Measurements from ENCODE around the gene SAE1. TPM values are rescaled to one million over a fixed set of nuclear protein-coding genes. Genes with fewer than 3 reads are reported as not detected.

The SAE1 gene
- total RNA-seq, 1 experiment from 2014 or later, result 251 TPM

GRCh38 chr19:47141695-47142094 is 11.1 kb downstream of the SAE1 start:
- H3K36me3 Mint-ChIP-seq (ENCODE audit: insufficient read depth, unreplicated experiment), result peaks cover 96% of the 10 kb centered on the region
- POLR2A ChIA-PET, result no interaction called here

GRCh38 chr19:47142779-47143178 is 12.1 kb downstream of the SAE1 start:
- H3K36me3 ChIP-seq (ENCODE audit: control insufficient read depth, insufficient read depth, low read length), result peaks cover 3% of the 10 kb centered on the region
- TF ChIP-seq CTCF (IDR thresholded peaks at IDR 0.05; ENCODE audit: insufficient read depth in 1 of 2, low read depth in 1 of 2, low read length in 1 of 2, severe bottlenecking in 1 of 2, unreplicated experiment in 1 of 2), result no peak
- CTCF ChIA-PET, result no interaction called here
- BruUV-seq (replicated peaks), result no TSS peak
- no peaks in the 10 kb centered on the region for H3K9me3 ChIP-seq
- no peaks in the 10 kb centered on the region for H3K9me3 Mint-ChIP-seq (ENCODE audit: unreplicated experiment)
- H3K27ac Mint-ChIP-seq (ENCODE audit: unreplicated experiment), result peak overlapping the region; percentile 14
- intact Hi-C loops (cut with micrococcal nuclease; ENCODE audit: unreplicated experiment), result no loop called here
- H3K4me3 ChIP-seq (ENCODE audit: low read depth, low read length), result no peak overlapping the region
- peaks cover 99% of the 10 kb centered on the region for H3K36me3 Mint-ChIP-seq (ENCODE audit: insufficient read depth, unreplicated experiment)
- peaks cover 8% of the 10 kb centered on the region for H3K4me1 ChIP-seq
- no peaks in the 10 kb centered on the region for H3K27me3 Mint-ChIP-seq (ENCODE audit: insufficient read depth, unreplicated experiment)
- DNase-seq, result no peak
- H3K4me1 Mint-ChIP-seq (ENCODE audit: low read depth, unreplicated experiment), result peaks cover 16% of the 10 kb centered on the region
- no peaks in the 10 kb centered on the region for H3K27me3 ChIP-seq (replicated peaks; ENCODE audit: control insufficient read depth, insufficient read depth, low read length)
- no peak overlapping the region for H3K4me3 Mint-ChIP-seq (ENCODE audit: unreplicated experiment)
- POLR2A ChIA-PET, result no interaction called here

More at GRCh38 chr19:47141695-47142094, 11.1 kb downstream of the SAE1 start:
- Mint-ChIP-seq H3K4me1 (ENCODE audit: low read depth, unreplicated experiment) (peaks cover 17% of the 10 kb centered on the region), H3K4me3 (ENCODE audit: unreplicated experiment) (no peak overlapping the region), H3K27ac (ENCODE audit: unreplicated experiment) (peak overlapping the region; percentile 24), H3K27me3 (ENCODE audit: insufficient read depth, unreplicated experiment) (no peaks in the 10 kb centered on the region), H3K9me3 (ENCODE audit: unreplicated experiment) (no peaks in the 10 kb centered on the region)
- Histone ChIP-seq H3K4me3 (ENCODE audit: low read depth, low read length) (no peak overlapping the region), H3K4me1 (peaks cover 11% of the 10 kb centered on the region), H3K27me3 (replicated peaks; ENCODE audit: control insufficient read depth, insufficient read depth, low read length) (no peaks in the 10 kb centered on the region), H3K9me3 (no peaks in the 10 kb centered on the region), H3K36me3 (ENCODE audit: control insufficient read depth, insufficient read depth, low read length) (peaks cover 3% of the 10 kb centered on the region)
- CTCF ChIA-PET, result interaction anchor here (1.1 kb wide), 1 partner anchor 102 kb away, joined by 3 read pairs; no protein-coding TSS in a partner anchor
- no TSS peak for BruUV-seq (replicated peaks)
- intact Hi-C loops (cut with micrococcal nuclease; ENCODE audit: unreplicated experiment), result no loop called here
- no peak for TF ChIP-seq CTCF (IDR thresholded peaks at IDR 0.05; ENCODE audit: insufficient read depth in 1 of 2, low read depth in 1 of 2, low read length in 1 of 2, severe bottlenecking in 1 of 2, unreplicated experiment in 1 of 2)
- DNase-seq, result no peak

- no peak overlapping the region for H3K27ac Mint-ChIP-seq (ENCODE audit: unreplicated experiment)
- H3K9me3 Mint-ChIP-seq (ENCODE audit: unreplicated experiment), result no peaks in the 10 kb centered on the region
- intact Hi-C loops (cut with micrococcal nuclease; ENCODE audit: unreplicated experiment), result no loop called here
- H3K27me3 ChIP-seq (replicated peaks; ENCODE audit: control insufficient read depth, insufficient read depth, low read length), result no peaks in the 10 kb centered on the region
- no peak for TF ChIP-seq CTCF (IDR thresholded peaks at IDR 0.05; ENCODE audit: insufficient read depth in 1 of 2, low read depth in 1 of 2, low read length in 1 of 2, severe bottlenecking in 1 of 2, unreplicated experiment in 1 of 2)
- no TSS peak for BruUV-seq (replicated peaks)
- DNase-seq, result no peak
- H3K4me1 Mint-ChIP-seq (ENCODE audit: low read depth, unreplicated experiment), result peaks cover 16% of the 10 kb centered on the region
- no peak overlapping the region for H3K4me3 Mint-ChIP-seq (ENCODE audit: unreplicated experiment)
- peaks cover 3% of the 10 kb centered on the region for H3K36me3 ChIP-seq (ENCODE audit: control insufficient read depth, insufficient read depth, low read length)
- peaks cover 8% of the 10 kb centered on the region for H3K4me1 ChIP-seq
- no peaks in the 10 kb centered on the region for H3K27me3 Mint-ChIP-seq (ENCODE audit: insufficient read depth, unreplicated experiment)
- H3K9me3 ChIP-seq, result no peaks in the 10 kb centered on the region
- CTCF ChIA-PET, result interaction anchor here (0.6 kb wide), 1 partner anchor 594 kb away, joined by 4 read pairs; no protein-coding TSS in a partner anchor
- POLR2A ChIA-PET, result interaction anchor here (0.5 to 0.6 kb wide), 2 partner anchors 12 to 1293 kb away, joined by 3 to 9 read pairs; no protein-coding TSS in a partner anchor
- no peak overlapping the region for H3K4me3 ChIP-seq (ENCODE audit: low read depth, low read length)
- peaks cover 99% of the 10 kb centered on the region for H3K36me3 Mint-ChIP-seq (ENCODE audit: insufficient read depth, unreplicated experiment)
Observed at GRCh38 chr19:47143322-47144073, 12.9 kb downstream of the SAE1 start.

Data from Caco-2 (cell line).